NCI-H1092 (cell line): ENCODE measurements around the gene TTC33.

ENCODE experiments used
- DNase-seq: peaks from one replicate; lab custom pipeline; 2025; lab: John Stamatoyannopoulos, UW

Gene TTC33

DNA sequence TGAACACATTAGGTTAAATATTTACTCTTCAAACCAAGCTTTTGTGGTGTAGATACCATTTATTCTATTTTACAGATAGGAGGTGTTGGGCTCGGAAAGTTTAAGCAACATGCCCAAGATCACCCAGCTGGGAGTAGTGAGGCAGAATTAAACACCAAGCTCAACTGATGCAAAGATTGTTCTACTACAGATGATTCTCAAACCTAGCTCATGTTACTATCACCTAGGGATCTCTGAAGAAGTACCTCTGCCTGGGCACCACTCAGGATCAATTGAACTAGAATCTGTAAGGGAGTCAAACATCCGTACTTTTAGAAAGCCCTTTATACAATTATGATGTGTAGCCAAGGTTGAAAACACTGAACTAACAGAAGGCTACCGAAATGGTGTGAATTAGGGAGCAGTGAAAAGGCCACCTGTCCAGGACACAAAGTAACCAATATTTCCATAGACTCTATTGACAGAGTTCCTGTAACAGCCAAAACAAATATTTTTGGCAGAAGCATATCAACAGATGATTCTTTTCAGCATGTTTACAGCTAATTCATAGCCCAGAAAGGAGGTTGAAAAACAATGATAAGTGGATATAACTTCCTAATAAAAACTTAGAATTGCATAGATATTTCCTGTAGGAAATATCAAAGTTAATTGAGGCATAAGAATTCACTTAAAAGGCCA, 234.5 kb downstream of the TTC33 start:
- no peak for DNase-seq

- no peak for DNase-seq
Measured at GRCh38 chr5:40518485-40518917, 237.3 kb downstream of the TTC33 start.

DNA sequence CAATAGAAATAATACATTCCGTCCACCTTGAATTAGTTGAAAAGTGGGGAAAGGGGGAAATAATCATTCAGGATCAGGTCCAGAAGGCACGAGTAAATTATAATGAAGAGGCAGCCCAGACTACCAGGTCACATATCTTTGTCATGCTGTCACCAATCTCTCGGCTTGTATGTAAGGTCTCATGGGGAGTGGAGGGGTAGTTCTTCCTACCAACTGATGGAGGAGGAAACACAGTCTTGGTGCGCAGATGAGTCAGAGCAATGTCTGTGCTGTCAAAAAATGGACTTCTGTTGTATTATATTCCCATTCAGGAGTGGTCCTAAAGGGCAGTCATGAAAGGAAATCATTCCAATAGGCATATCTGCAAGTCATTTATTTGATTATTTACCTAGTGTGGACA, 240.3 kb downstream of the TTC33 start:
- DNase-seq = no peak

- no peak for DNase-seq
Measured at GRCh38 chr5:40514976-40515375, 240.8 kb downstream of the TTC33 start.

DNA sequence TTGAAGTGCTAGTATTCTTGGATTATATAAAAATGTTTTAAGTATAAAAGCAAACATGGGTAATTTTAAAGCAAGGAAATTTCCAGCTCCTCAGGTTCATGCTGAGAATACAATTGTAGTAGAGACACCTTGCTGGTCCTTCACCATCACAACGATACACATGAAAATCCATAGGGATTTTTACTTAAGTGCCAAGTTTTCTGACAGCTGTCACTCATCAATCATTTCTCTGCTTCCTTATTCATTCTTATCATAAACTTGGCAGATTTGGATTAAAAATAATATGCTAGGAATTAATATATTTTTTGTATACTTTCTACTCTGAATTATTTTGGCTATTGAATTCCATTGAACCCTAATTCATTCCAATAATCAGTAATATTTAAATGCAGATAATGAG, 244.0 kb downstream of the TTC33 start:
- no peak for DNase-seq

DNA sequence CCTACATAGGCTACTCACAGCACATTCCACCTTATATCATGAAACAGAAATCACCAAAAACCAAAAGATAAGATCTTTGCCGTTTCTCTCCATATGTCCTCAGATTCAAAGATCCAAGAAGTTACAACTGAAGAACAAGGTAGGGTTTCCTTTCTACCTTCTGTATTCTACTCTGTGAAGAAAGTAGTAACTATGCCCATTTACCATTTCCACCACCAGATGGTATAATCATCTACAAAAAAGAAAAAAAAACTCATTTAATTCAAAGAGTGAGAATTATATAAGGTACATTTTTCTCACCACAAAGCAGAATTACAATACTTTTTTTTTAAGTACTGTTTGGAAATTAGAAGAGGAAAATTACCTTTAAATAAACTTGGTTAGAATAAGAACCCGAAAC, 248.7 kb downstream of the TTC33 start:
- DNase-seq = no peak

- no peak for DNase-seq
Measured at GRCh38 chr5:40505031-40505430, 250.7 kb downstream of the TTC33 start.

DNA sequence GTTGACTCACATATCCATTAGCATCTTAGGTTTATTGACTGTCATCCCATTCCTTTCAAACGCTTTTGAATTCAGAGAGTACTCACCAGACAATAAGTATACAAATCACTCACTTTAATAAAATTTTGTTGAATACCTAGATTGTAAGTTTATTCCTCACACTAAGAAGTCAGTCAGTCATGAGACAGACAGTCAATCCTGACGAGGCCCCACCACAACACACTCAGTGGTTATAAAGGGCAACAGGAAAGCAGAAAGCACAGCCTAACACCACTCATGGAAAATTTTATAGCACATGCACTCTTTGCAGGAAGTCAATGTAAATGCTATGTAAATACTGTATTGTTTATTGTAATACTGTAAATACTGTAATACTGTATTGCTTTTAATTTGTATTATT, 252.3 kb downstream of the TTC33 start:
- DNase-seq = no peak

DNA sequence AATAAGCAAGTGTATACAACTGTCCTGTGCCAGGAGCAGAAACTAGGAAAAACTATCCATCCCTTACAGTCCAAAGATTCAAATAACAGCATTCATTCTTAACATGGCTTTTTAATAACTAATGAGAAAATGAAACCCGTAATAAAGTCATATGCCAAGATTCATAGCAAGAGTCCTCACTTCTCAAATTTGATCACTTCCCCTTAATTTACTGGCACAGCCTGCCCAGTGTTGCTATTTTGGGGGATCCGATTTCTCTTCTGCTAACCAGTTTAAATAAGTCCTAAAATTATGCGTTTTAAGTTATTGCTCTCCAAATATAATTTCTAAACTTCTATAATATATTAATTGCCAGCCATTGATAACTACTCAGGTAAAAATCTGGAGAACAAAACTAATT, 253.0 kb downstream of the TTC33 start:
- no peak for DNase-seq

- no peak for DNase-seq
Measured at GRCh38 chr5:40501711-40502444, 253.9 kb downstream of the TTC33 start.

GRCh38 chr5:40499518-40500273, 256.1 kb downstream of the TTC33 start:
- DNase-seq = no peak

DNA sequence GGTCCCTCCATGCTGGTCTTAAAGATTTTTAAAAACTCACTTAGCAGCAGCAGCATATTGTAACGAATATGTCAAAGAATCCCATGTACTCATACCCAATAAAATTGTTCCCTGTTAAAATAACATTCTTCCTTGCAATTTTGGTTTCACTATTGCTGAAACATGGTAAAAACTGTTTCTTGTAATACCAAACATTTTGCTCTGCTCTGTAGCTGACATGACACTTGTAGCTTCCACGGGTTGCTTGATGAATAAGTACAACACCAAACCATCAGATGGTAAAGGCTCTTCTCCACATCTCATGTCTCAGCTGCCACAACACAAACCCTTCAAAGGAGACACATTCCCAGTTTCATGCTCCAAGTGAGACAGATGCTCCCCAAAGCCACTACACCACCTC, 256.8 kb downstream of the TTC33 start:
- DNase-seq = no peak

DNA sequence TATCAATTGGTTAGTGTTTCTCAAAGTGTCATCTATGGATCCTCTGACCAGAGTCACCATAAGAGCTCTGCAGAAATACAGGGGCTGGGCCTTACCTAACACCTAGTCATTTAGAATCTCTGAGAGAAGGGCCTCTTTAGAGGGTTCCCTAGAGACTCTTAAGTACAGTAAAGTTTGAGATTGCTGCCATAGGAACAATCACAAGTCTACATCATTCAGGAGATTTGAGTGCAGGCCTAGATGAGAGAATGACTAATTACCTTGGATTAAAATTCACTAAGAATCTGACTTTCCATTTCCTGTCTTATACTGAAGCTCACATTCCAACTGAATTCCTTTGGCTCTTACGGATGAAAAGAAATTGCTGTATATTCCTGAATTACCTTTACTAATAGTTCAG, 258.2 kb downstream of the TTC33 start:
- DNase-seq = no peak

GRCh38 chr5:40495237-40495635, 260.5 kb downstream of the TTC33 start:
- no peak for DNase-seq

GRCh38 chr5:40494631-40495236, 261.0 kb downstream of the TTC33 start:
- no peak for DNase-seq

DNA sequence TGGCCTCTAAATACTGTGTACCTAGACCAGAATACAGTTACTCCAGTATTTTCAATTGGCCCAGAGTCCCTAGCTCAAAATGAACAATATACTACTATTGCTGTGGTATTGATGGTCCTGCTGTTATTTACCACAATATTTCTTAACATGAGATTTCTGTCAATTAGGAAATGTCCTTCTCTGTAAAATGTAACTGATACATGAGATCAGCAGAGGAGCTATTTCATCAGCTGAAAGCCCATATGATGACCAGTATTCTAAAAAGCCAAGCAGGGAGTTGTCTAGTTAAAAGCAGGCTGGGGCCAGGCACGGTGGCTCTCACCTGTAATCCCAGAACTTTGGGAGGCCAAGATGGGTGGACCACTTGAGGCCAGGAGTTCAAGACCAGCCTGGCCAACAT, 263.7 kb downstream of the TTC33 start:
- no peak for DNase-seq

DNA sequence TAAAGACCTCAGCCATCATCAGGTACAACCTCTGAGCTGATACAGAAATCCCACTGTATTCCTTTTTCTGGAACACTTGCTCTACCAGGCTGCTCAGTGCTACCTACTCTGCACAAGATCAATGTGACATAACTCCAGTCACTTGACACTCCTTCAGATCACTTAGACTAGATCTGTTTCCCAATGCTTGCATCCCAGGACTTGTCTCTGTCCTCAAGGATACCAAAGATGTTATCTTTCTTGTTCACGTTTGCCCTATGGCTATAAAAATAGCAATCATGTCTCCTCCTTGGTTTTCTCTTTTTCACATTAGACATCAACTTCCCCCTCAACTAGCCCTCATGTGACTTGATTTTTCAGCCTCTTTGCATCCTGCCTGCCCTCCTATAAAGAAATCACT, 264.1 kb downstream of the TTC33 start:
- no peak for DNase-seq

- DNase-seq = no peak
Measured at GRCh38 chr5:40490464-40491111, 265.2 kb downstream of the TTC33 start.

DNA sequence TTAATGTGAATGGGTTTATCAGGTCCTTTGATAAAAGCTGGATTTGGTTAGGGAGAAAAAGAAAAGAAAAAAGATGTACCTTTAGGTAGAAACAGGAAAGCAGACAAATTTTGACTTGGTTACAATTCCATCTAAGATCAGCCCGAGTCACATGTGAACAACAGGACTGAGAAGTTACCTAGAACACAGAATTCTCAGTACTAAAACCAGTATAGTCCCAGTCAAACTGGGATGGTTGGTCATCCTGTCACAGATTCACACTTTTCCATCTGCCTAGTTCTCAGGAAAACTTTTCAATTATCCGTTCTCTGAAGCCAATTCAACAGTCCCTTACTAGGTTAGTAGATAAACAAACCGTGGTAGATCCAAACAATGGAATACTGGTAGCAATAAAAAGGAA, 266.3 kb downstream of the TTC33 start:
- no peak for DNase-seq

DNA sequence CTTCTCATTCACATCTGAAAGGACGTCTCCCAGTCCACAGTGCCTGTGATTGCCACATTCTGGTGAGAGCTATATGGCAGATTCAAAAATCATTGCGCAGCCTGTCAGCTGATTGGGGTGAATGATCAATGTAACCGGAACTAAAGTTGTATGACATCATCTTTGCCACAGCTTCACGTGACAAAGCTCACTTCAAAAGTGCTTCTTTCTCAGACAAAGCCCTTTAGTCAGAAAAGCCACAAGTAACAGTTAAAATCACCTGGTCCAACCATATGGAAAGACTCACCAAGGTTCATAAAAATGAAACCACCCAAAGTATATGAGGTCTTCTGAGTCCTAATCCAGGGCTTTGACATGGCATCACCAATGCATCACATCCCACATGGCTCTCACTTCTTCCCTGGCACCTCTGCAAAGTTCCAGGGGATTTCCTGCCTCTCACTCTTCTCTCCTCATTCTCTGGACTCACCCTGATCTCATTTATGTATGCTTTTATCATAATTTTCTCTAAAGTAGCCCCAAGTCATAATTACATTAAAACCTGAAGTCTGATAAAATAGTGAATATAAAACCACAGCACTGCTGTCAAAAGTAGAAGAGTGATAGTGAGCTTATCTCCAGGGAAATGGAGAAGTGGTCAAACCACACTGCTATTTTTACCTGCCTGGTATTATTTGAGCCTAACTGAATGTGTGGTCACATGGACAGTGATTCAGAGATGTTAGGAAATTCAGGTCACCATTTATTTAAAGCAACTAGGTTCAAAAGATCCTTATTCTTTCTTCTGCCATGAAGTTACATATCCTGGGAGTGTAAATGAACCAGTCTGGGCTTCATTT, 269.1 kb downstream of the TTC33 start:
- DNase-seq = no peak
